DOHH2 (cell line): ENCODE data around the gene RAB43.

Source experiments
- H3F3A ChIP-seq: fragments of 200-600 bp; sonication (generic), shearing (Covaris generic); 2 replicates; pipeline ENCODE4 v1.6.0; 2016; ENCODE audit warnings: antibody characterized with exemption, mild to moderate bottlenecking; ENCODE audit not compliant: control insufficient read depth, insufficient read depth
- H3K27ac ChIP-seq: fragments of 200-600 bp; sonication (generic); 2 replicates; pipeline ENCODE4 v1.5.1; 2014; ENCODE audit warnings: low read depth, mild to moderate bottlenecking, low read length, moderate library complexity
- H3K27me3 ChIP-seq: fragments of 200-600 bp; sonication (generic); 2 replicates; pipeline ENCODE4 v1.6.1; 2014; ENCODE audit warnings: mild to moderate bottlenecking, low read length, mixed read lengths; ENCODE audit not compliant: control insufficient read depth
- H3K36me3 ChIP-seq: fragments of 200-600 bp; sonication (generic); 2 replicates; pipeline ENCODE4 v1.6.1; 2014; ENCODE audit warnings: mild to moderate bottlenecking, low read length, moderate library complexity, mixed read lengths; ENCODE audit not compliant: control insufficient read depth
- H3K4me1 ChIP-seq: fragments of 200-600 bp; sonication (generic); 2 replicates; pipeline ENCODE4 v1.6.1; 2014; ENCODE audit warnings: mild to moderate bottlenecking, low read length, mixed read lengths; ENCODE audit not compliant: control insufficient read depth
- H3K4me2 ChIP-seq: fragments of 200-600 bp; sonication (generic); 2 replicates; pipeline ENCODE4 v1.6.0; 2014; ENCODE audit warnings: mild to moderate bottlenecking, low read length, moderate library complexity
- H3K4me3 ChIP-seq: fragments of 200-600 bp; sonication (generic); 2 replicates; pipeline ENCODE4 v1.5.1; 2014; ENCODE audit warnings: mild to moderate bottlenecking, low read length, mixed read lengths
- H3K79me2 ChIP-seq: fragments of 200-600 bp; sonication (generic); 2 replicates; pipeline ENCODE4 v1.6.1; 2014; ENCODE audit warnings: mild to moderate bottlenecking, low read length, mixed read lengths; ENCODE audit not compliant: control insufficient read depth
- H3K9me2 ChIP-seq: fragments of 200-600 bp; sonication (generic); replicated peaks from 2 replicates; pipeline ENCODE4 v1.6.1; 2014; ENCODE audit warnings: mild to moderate bottlenecking, low read length, mixed read lengths; ENCODE audit not compliant: control insufficient read depth
- H3K9me3 ChIP-seq: fragments of 200-600 bp; sonication (generic); 2 replicates; pipeline ENCODE4 v1.6.1; 2014; ENCODE audit warnings: antibody characterized with exemption, low read length, mixed read lengths; ENCODE audit not compliant: control insufficient read depth, insufficient read depth
- H4K20me1 ChIP-seq: fragments of 200-600 bp; sonication (generic); 2 replicates; pipeline ENCODE4 v1.6.0; 2014; ENCODE audit warnings: low read depth, mild to moderate bottlenecking, antibody characterized with exemption, low read length, moderate library complexity; ENCODE audit not compliant: control insufficient read depth, insufficient read depth
- CTCF ChIP-seq: fragments of 200-600 bp; sonication (generic); IDR thresholded peaks from one replicate; pipeline ENCODE4 v1.5.1; 2014; ENCODE audit warnings: antibody characterized with exemption, mild to moderate bottlenecking, low read depth, low read length; ENCODE audit not compliant: poor library complexity, severe bottlenecking
- EZH2phosphoT487 ChIP-seq: fragments of 200-600 bp; sonication (generic); IDR thresholded peaks from 2 replicates; pipeline ENCODE4 v1.6.1; 2017; ENCODE audit warnings: borderline replicate concordance, mild to moderate bottlenecking, antibody characterized with exemption, low read length, moderate library complexity, mixed read lengths

The RAB43 gene

GRCh38 chr3:129128357-129129155, 7.0 kb upstream of the RAB43 start:
- Histone ChIP-seq H3K9me3 (no peaks in the 10 kb centered on the region), H3K4me2 (no peak overlapping the region), H3K27ac (no peak overlapping the region), H3K36me3 (peaks cover 44% of the 10 kb centered on the region), H3K79me2 (no peaks in the 10 kb centered on the region), H3F3A (peaks cover 4% of the 10 kb centered on the region), H3K4me3 (no peak overlapping the region), H3K9me2 (no peaks in the 10 kb centered on the region), H3K27me3 (no peaks in the 10 kb centered on the region), H4K20me1 (peaks cover 2% of the 10 kb centered on the region; the same call in 1 of the 2 replicates), H3K4me1 (peaks cover 4% of the 10 kb centered on the region)
- TF ChIP-seq CTCF (no peak), EZH2phosphoT487 (no peak)

- Histone ChIP-seq H4K20me1 (peaks cover 5% of the 10 kb centered on the region; the same call in 1 of the 2 replicates), H3K27me3 (no peaks in the 10 kb centered on the region), H3K4me1 (peaks cover 19% of the 10 kb centered on the region), H3K79me2 (no peaks in the 10 kb centered on the region), H3K4me3 (no peak overlapping the region), H3K27ac (no peak overlapping the region), H3K9me3 (no peaks in the 10 kb centered on the region), H3F3A (peaks cover 10% of the 10 kb centered on the region), H3K9me2 (no peaks in the 10 kb centered on the region), H3K36me3 (peaks cover 28% of the 10 kb centered on the region), H3K4me2 (no peak overlapping the region)
- TF ChIP-seq CTCF (no peak), EZH2phosphoT487 (no peak)
Measured at GRCh38 chr3:129126726-129127280, 5.2 kb upstream of the RAB43 start.

- Histone ChIP-seq H3K36me3 (peaks cover 2% of the 10 kb centered on the region; the same call in 1 of the 2 replicates), H4K20me1 (peaks cover 5% of the 10 kb centered on the region; the same call in 1 of the 2 replicates), H3K27me3 (no peaks in the 10 kb centered on the region), H3K4me1 (peaks cover 33% of the 10 kb centered on the region), H3F3A (peaks cover 17% of the 10 kb centered on the region), H3K27ac (no peak overlapping the region), H3K4me2 (peak overlapping the region; percentile 42), H3K4me3 (no peak overlapping the region), H3K9me3 (no peaks in the 10 kb centered on the region), H3K9me2 (no peaks in the 10 kb centered on the region), H3K79me2 (peaks cover 5% of the 10 kb centered on the region; the same call in 1 of the 2 replicates)
- TF ChIP-seq EZH2phosphoT487 (no peak), CTCF (no peak)
Measured at GRCh38 chr3:129123314-129124060, 1.9 kb upstream of the RAB43 start.
